ENCODE measurements around the gene EMP3. TPM values are rescaled to one million over a fixed set of nuclear protein-coding genes. Genes with fewer than 3 reads are reported as not detected.
"Not testable (repeated sequence)": the region's sequence is repeated elsewhere in the genome, so short reads cannot be mapped to it uniquely, and the experiment has no call there.

The EMP3 gene
- total RNA-seq, 3 donors from 2014 or later (not counting 1 experiment from before 2014, with no cell fraction given), result 284 to 342 (median 334) TPM

- no peaks in the 10 kb centered on the region for H3K36me3 Mint-ChIP-seq
- peaks cover 17% of the 10 kb centered on the region for H3K4me1 ChIP-seq (ENCODE audit: control insufficient read depth, insufficient read depth, low read length)
- no peak overlapping the region for H3K27ac ChIP-seq (ENCODE audit: low read length)
- WGBS (ENCODE audit: insufficient coverage), result 91% methylated on average over 4 of the region's 5 CpGs
- no peaks in the 10 kb centered on the region for H3K27me3 ChIP-seq (ENCODE audit: control insufficient read depth, insufficient read depth, low read length)
- H3K4me1 Mint-ChIP-seq, result peaks cover 12 to 19% of the 10 kb centered on the region in 2 donors
- H3K4me3 Mint-ChIP-seq, result no peak overlapping the region
- TF ChIP-seq, protein P1, sequence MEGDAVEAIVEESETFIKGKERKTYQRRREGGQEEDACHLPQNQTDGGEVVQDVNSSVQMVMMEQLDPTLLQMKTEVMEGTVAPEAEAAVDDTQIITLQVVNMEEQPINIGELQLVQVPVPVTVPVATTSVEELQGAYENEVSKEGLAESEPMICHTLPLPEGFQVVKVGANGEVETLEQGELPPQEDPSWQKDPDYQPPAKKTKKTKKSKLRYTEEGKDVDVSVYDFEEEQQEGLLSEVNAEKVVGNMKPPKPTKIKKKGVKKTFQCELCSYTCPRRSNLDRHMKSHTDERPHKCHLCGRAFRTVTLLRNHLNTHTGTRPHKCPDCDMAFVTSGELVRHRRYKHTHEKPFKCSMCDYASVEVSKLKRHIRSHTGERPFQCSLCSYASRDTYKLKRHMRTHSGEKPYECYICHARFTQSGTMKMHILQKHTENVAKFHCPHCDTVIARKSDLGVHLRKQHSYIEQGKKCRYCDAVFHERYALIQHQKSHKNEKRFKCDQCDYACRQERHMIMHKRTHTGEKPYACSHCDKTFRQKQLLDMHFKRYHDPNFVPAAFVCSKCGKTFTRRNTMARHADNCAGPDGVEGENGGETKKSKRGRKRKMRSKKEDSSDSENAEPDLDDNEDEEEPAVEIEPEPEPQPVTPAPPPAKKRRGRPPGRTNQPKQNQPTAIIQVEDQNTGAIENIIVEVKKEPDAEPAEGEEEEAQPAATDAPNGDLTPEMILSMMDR (IDR thresholded peaks at IDR 0.05), result no peak
- H3K4me3 ChIP-seq (ENCODE audit: low read length), result no peak overlapping the region
- intact Hi-C loops (cut with micrococcal nuclease), result loop anchor here (1.0 kb wide), 1 partner anchor 26 kb away; no protein-coding TSS in a partner anchor
- no peaks in the 10 kb centered on the region for H3K9me3 ChIP-seq (ENCODE audit: control insufficient read depth, insufficient read depth, low read length)
- DNase-seq, result no peak
- H3K36me3 ChIP-seq (ENCODE audit: control insufficient read depth, insufficient read depth, low read length), result no peaks in the 10 kb centered on the region
- H3K27me3 Mint-ChIP-seq (ENCODE audit: low read depth in 2 of 2), result no peaks in the 10 kb centered on the region
- no peaks in the 10 kb centered on the region for H3K9me3 Mint-ChIP-seq
- no peak for ATAC-seq
- H3K27ac Mint-ChIP-seq, result no peak overlapping the region
Measured at GRCh38 chr19:48367855-48368254, 42.5 kb downstream of the EMP3 start.

GRCh38 chr19:48368936-48369335, 43.6 kb downstream of the EMP3 start:
- no peaks in the 10 kb centered on the region for H3K9me3 ChIP-seq (ENCODE audit: control insufficient read depth, insufficient read depth, low read length)
- Mint-ChIP-seq H3K4me3 (no peak overlapping the region), H3K9me3 (no peaks in the 10 kb centered on the region), H3K36me3 (no peaks in the 10 kb centered on the region), H3K27me3 (ENCODE audit: low read depth in 2 of 2) (no peaks in the 10 kb centered on the region), H3K27ac (no peak overlapping the region), H3K4me1 (peaks cover 2 to 11% of the 10 kb centered on the region in 2 donors)
- DNase-seq (no peak), ATAC-seq (no peak)
- H3K4me1 ChIP-seq (ENCODE audit: control insufficient read depth, insufficient read depth, low read length), result peaks cover 9% of the 10 kb centered on the region
- no peak overlapping the region for H3K27ac ChIP-seq (ENCODE audit: low read length)
- no peaks in the 10 kb centered on the region for H3K27me3 ChIP-seq (ENCODE audit: control insufficient read depth, insufficient read depth, low read length)
- H3K4me3 ChIP-seq (ENCODE audit: low read length), result no peak overlapping the region
- TF ChIP-seq, protein P1 (IDR thresholded peaks at IDR 0.05), result no peak
- 83% methylated on average over 12 of the region's 14 CpGs for WGBS (ENCODE audit: insufficient coverage)
- H3K36me3 ChIP-seq (ENCODE audit: control insufficient read depth, insufficient read depth, low read length), result no peaks in the 10 kb centered on the region
- intact Hi-C loops (cut with micrococcal nuclease), result no loop called here

GRCh38 chr19:48370955-48371354, 45.6 kb downstream of the EMP3 start:
- H3K9me3 Mint-ChIP-seq, result no peaks in the 10 kb centered on the region
- Histone ChIP-seq H3K9me3 (ENCODE audit: control insufficient read depth, insufficient read depth, low read length) (no peaks in the 10 kb centered on the region), H3K4me3 (ENCODE audit: low read length) (no peak overlapping the region), H3K36me3 (ENCODE audit: control insufficient read depth, insufficient read depth, low read length) (no peaks in the 10 kb centered on the region), H3K27ac (ENCODE audit: low read length) (no peak overlapping the region), H3K4me1 (ENCODE audit: control insufficient read depth, insufficient read depth, low read length) (no peaks in the 10 kb centered on the region), H3K27me3 (ENCODE audit: control insufficient read depth, insufficient read depth, low read length) (no peaks in the 10 kb centered on the region)
- no peaks in the 10 kb centered on the region for H3K4me1 Mint-ChIP-seq
- H3K36me3 Mint-ChIP-seq, result no peaks in the 10 kb centered on the region
- intact Hi-C loops (cut with micrococcal nuclease), result no loop called here
- ATAC-seq, result no peak
- no peak overlapping the region for H3K27ac Mint-ChIP-seq
- WGBS (ENCODE audit: insufficient coverage), result 94% methylated on average over 4 of the region's 4 CpGs
- no peaks in the 10 kb centered on the region for H3K27me3 Mint-ChIP-seq (ENCODE audit: low read depth in 2 of 2)
- TF ChIP-seq, protein P1 (IDR thresholded peaks at IDR 0.05), result no peak
- no peak for DNase-seq
- H3K4me3 Mint-ChIP-seq, result no peak overlapping the region

- no peaks in the 10 kb centered on the region for H3K4me1 ChIP-seq (ENCODE audit: control insufficient read depth, insufficient read depth, low read length)
- no peaks in the 10 kb centered on the region for H3K9me3 ChIP-seq (ENCODE audit: control insufficient read depth, insufficient read depth, low read length)
- intact Hi-C loops (cut with micrococcal nuclease), result no loop called here
- no peak overlapping the region for H3K27ac ChIP-seq (ENCODE audit: low read length)
- H3K4me1 Mint-ChIP-seq, result no peaks in the 10 kb centered on the region
- TF ChIP-seq, protein P1 (IDR thresholded peaks at IDR 0.05), result no peak
- H3K36me3 Mint-ChIP-seq, result no peaks in the 10 kb centered on the region
- no peak overlapping the region for H3K27ac Mint-ChIP-seq
- no peaks in the 10 kb centered on the region for H3K36me3 ChIP-seq (ENCODE audit: control insufficient read depth, insufficient read depth, low read length)
- no peak overlapping the region for H3K4me3 Mint-ChIP-seq
- WGBS (ENCODE audit: insufficient coverage), result 91% methylated on average over 6 of the region's 7 CpGs
- H3K9me3 Mint-ChIP-seq, result no peaks in the 10 kb centered on the region
- DNase-seq (no peak), ATAC-seq (no peak)
- no peak overlapping the region for H3K4me3 ChIP-seq (ENCODE audit: low read length)
- H3K27me3 Mint-ChIP-seq (ENCODE audit: low read depth in 2 of 2), result no peaks in the 10 kb centered on the region
- no peaks in the 10 kb centered on the region for H3K27me3 ChIP-seq (ENCODE audit: control insufficient read depth, insufficient read depth, low read length)
Measured at GRCh38 chr19:48371367-48371766, 46.0 kb downstream of the EMP3 start.

- H3K36me3 ChIP-seq (ENCODE audit: control insufficient read depth, insufficient read depth, low read length); H3K4me3 ChIP-seq (ENCODE audit: low read length); H3K36me3 Mint-ChIP-seq; H3K27me3 ChIP-seq (ENCODE audit: control insufficient read depth, insufficient read depth, low read length); H3K4me3 Mint-ChIP-seq; ATAC-seq; DNase-seq; H3K27me3 Mint-ChIP-seq (ENCODE audit: low read depth in 2 of 2); H3K4me1 ChIP-seq (ENCODE audit: control insufficient read depth, insufficient read depth, low read length); H3K27ac Mint-ChIP-seq; H3K27ac ChIP-seq (ENCODE audit: low read length); H3K9me3 Mint-ChIP-seq; intact Hi-C loops (cut with micrococcal nuclease); H3K4me1 Mint-ChIP-seq; H3K9me3 ChIP-seq (ENCODE audit: control insufficient read depth, insufficient read depth, low read length): not testable (repeated sequence)
- 100% methylated on average over 5 of the region's 5 CpGs for WGBS (ENCODE audit: insufficient coverage)
Measured at GRCh38 chr19:48371771-48372170, 46.4 kb downstream of the EMP3 start.
